HepG2 (cell line): ENCODE results near the gene METRN. TPM values are rescaled to one million over a fixed set of nuclear protein-coding genes. Genes with fewer than 3 reads are reported as not detected.

ENCODE experiments used
- ATM ChIP-seq: fragments of 450-650 bp; IDR thresholded peaks from 2 replicates; pipeline ENCODE4 v1.7.1; 2017; ENCODE audit warnings: mild to moderate bottlenecking, borderline replicate concordance
- CBX2 ChIP-seq, 2 experiments: fragments of 200-600 bp in 1 of 2; sonication (generic); formaldehyde crosslinking in 1 of 2; IDR thresholded peaks; 2 replicates each; pipeline versions ENCODE4 v1.7.0 to v1.8.1; 2018 to 2022; ENCODE audit warnings: low read depth in 2 of 2, low read length in 1 of 2, mild to moderate bottlenecking in 1 of 2, missing genetic modification reagents in 1 of 2
- GLI4 ChIP-seq: sonication (generic); formaldehyde crosslinking; IDR thresholded peaks from 2 replicates; pipeline ENCODE4 v1.5.1; 2020; ENCODE audit warnings: missing genetic modification reagents, mild to moderate bottlenecking, moderate library complexity, borderline replicate concordance
- HNRNPUL1 ChIP-seq: fragments of 200-400 bp; formaldehyde crosslinking; IDR thresholded peaks from 2 replicates; pipeline ENCODE4 v1.6.1; 2017; ENCODE audit warnings: low read depth, mild to moderate bottlenecking, low read length, moderate library complexity
- KDM1A ChIP-seq: IDR thresholded peaks from 2 replicates; pipeline ENCODE4 v1.6.1; 2016; ENCODE audit warnings: missing compliant biosample characterization
- MAZ ChIP-seq, 2 experiments: sonication (generic) in 1 of 2; formaldehyde crosslinking in 1 of 2; IDR thresholded peaks; 2 replicates each; pipeline versions ENCODE4 v1.5.0 to v1.6.1; 2012 to 2020; ENCODE audit warnings: low read depth in 2 of 2, mild to moderate bottlenecking in 2 of 2, borderline replicate concordance in 1 of 2, improper control_type of control experiment in 1 of 2, low read length in 1 of 2, missing genetic modification reagents in 1 of 2, moderate library complexity in 1 of 2
- MTA3 ChIP-seq: sonication (generic); formaldehyde crosslinking; IDR thresholded peaks from 2 replicates; pipeline ENCODE4 v1.4.0; 2020; ENCODE audit warnings: missing genetic modification reagents
- SKI ChIP-seq: fragments of 450-650 bp; IDR thresholded peaks from one replicate; pipeline ENCODE4 v1.6.1; 2018; ENCODE audit warnings: mild to moderate bottlenecking; ENCODE audit not compliant: partially characterized antibody
- YY1 ChIP-seq: IDR thresholded peaks from 2 replicates; pipeline ENCODE4 v1.6.1; 2011; ENCODE audit warnings: low read length, low read depth, moderate library complexity, mild to moderate bottlenecking; ENCODE audit not compliant: insufficient read depth, insufficient replicate concordance
- ZNF317 ChIP-seq: sonication (generic); formaldehyde crosslinking; IDR thresholded peaks from 2 replicates; pipeline ENCODE4 v1.5.0; 2020; ENCODE audit warnings: mild to moderate bottlenecking, missing genetic modification reagents
- ZNF430 ChIP-seq: sonication (generic); formaldehyde crosslinking; IDR thresholded peaks from 2 replicates; pipeline ENCODE4 v1.9.0; 2021; ENCODE audit warnings: mild to moderate bottlenecking, missing genetic modification reagents
- ZNF547 ChIP-seq: sonication (generic); formaldehyde crosslinking; IDR thresholded peaks from 2 replicates; pipeline ENCODE4 v1.5.1; 2020; ENCODE audit warnings: mild to moderate bottlenecking, missing genetic modification reagents
- ZNF558 ChIP-seq: sonication (generic); formaldehyde crosslinking; IDR thresholded peaks from 2 replicates; pipeline ENCODE4 v1.9.0; 2022; ENCODE audit warnings: mild to moderate bottlenecking, missing genetic modification reagents, borderline replicate concordance
- ZSCAN30 ChIP-seq: sonication (generic); formaldehyde crosslinking; IDR thresholded peaks from 2 replicates; pipeline ENCODE4 v1.5.0; 2020; ENCODE audit warnings: mild to moderate bottlenecking, missing genetic modification reagents
- polyA plus RNA-seq, 8 experiments: library from polyadenylated mRNA; depleted of rRNA in 3 of 8; stranded (reverse) in 7 of 8; unstranded in 1 of 8; fragments of >200 nt; fragmentation: Illumina TruSeq in 4 of 8; extraction: Trizol in 4 of 8; gene quantifications; 2 replicates each; pipeline versions ENCODE4 v1.2.1 to v1.2.3, GENCODE V29; 2011 to 2016; ENCODE audit warnings: low read depth in 4 of 8, missing spikeins in 1 of 8, mixed read lengths in 1 of 8; ENCODE audit not compliant: insufficient read depth in 1 of 8
- total RNA-seq, 5 experiments: library from RNA; depleted of rRNA; stranded (reverse); fragments of >200 nt; fragmentation: Illumina TruSeq; extraction: Trizol; gene quantifications; 2 replicates each; pipeline ENCODE4 v1.2.3, GENCODE V29; 2016; ENCODE audit warnings: low read depth in 1 of 5
- TF ChIP-seq, protein P1 (sequence below), 2 experiments: sonication (generic) in 1 of 2; formaldehyde crosslinking in 1 of 2; IDR thresholded peaks; 2 replicates each; pipeline versions ENCODE4 v1.6.1 to v1.9.0; 2014 to 2022; ENCODE audit warnings: antibody characterized with exemption in 1 of 2, borderline replicate concordance in 1 of 2, inconsistent platforms in 1 of 2, low read depth in 1 of 2, missing genetic modification reagents in 1 of 2
- TF ChIP-seq, protein P2 (sequence below): sonication (generic); formaldehyde crosslinking; IDR thresholded peaks from 2 replicates; pipeline ENCODE4 v1.5.1; 2020; ENCODE audit warnings: missing genetic modification reagents, mild to moderate bottlenecking, borderline replicate concordance
- TF ChIP-seq, protein P3 (sequence below): sonication (generic); formaldehyde crosslinking; IDR thresholded peaks from 2 replicates; pipeline ENCODE4 v1.4.0; 2020; ENCODE audit warnings: missing genetic modification reagents, borderline replicate concordance

Gene METRN
- total and polyA plus RNA-seq, 2 of the 13 experiments (the other 11 are each of a cell fraction or from before 2014, with no cell fraction given), result 25.5 to 46.1 TPM

DNA sequence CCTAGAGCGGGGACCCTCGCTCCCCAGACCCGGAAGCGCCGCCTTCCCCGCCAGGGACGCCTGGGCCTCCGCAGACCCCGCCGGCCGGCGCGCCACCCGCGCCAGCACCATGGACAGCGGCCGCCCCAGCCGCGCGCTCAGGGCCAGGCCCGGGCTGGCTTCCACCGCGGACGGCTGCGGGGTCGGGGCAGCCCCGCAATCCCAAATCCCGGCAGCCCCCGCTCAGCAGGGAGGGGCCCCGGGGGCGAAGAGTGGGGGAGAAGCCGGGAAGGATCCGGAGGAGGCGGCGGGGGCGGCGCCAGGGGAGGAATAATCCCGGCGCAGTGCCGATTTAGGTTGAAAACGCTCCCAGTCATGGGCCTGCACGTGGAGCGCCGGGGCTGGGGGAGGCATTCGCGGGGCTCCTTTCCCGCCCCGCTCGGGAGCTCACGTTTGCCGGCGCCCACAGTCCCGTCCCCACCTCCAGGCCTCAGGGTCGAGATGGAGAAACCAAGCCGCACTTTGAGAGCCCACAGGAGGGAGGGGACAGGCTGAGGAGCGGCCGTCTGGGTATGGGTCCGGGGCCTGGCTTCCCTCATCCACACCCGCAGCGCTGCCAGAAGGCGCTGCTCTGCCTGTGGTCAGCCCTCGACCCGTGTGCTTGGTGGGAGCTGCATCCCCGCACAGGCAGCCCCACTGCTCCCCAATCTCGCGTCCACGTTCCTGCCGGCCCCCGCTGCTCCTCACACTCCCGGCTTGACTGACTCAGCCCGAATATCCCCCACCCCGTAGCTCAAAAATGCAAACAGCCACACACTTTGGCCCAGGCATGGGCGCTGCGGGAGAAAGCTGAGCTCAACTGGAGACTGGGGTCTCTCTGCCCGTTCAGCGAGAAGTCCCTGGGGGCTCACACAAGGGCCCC lies 14.0 kb upstream of the METRN start (continued):
- TF ChIP-seq ZNF547 (CRISPR knock-in tag) (peak; percentile 76; the same call in 1 of the 2 replicates), ZNF558 (CRISPR knock-in tag) (peak; percentile 88; the same call in 1 of the 2 replicates), ZSCAN30 (CRISPR knock-in tag) (no peak), ZNF317 (CRISPR knock-in tag) (no peak), MAZ (IDR thresholded peaks at IDR 0.05; ENCODE audit: borderline replicate concordance, low read depth, low read length) (no peak), MAZ (CRISPR knock-in tag; IDR thresholded peaks at IDR 0.05; ENCODE audit: low read depth) (peak; percentile 61), SKI (no peak), HNRNPUL1 (no peak), CBX2 (IDR thresholded peaks at IDR 0.05; ENCODE audit: low read depth, low read length) (no peak), CBX2 (CRISPR knock-in tag; IDR thresholded peaks at IDR 0.05; ENCODE audit: low read depth) (no peak), ATM (no peak), MTA3 (no peak), ZNF430 (no peak), KDM1A (CRISPR knock-in tag) (no peak), GLI4 (CRISPR knock-in tag) (peak; percentile 83; the same call in 1 of the 2 replicates), YY1 (no peak)
- TF ChIP-seq, protein P1, sequence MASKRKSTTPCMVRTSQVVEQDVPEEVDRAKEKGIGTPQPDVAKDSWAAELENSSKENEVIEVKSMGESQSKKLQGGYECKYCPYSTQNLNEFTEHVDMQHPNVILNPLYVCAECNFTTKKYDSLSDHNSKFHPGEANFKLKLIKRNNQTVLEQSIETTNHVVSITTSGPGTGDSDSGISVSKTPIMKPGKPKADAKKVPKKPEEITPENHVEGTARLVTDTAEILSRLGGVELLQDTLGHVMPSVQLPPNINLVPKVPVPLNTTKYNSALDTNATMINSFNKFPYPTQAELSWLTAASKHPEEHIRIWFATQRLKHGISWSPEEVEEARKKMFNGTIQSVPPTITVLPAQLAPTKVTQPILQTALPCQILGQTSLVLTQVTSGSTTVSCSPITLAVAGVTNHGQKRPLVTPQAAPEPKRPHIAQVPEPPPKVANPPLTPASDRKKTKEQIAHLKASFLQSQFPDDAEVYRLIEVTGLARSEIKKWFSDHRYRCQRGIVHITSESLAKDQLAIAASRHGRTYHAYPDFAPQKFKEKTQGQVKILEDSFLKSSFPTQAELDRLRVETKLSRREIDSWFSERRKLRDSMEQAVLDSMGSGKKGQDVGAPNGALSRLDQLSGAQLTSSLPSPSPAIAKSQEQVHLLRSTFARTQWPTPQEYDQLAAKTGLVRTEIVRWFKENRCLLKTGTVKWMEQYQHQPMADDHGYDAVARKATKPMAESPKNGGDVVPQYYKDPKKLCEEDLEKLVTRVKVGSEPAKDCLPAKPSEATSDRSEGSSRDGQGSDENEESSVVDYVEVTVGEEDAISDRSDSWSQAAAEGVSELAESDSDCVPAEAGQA (IDR thresholded peaks at IDR 0.05; ENCODE audit: low read depth), result no peak
- TF ChIP-seq, protein P1 (CRISPR knock-in tag; IDR thresholded peaks at IDR 0.05; ENCODE audit: borderline replicate concordance), result peak; percentile 91; the same call in 1 of the 2 replicates
- TF ChIP-seq, protein P2, sequence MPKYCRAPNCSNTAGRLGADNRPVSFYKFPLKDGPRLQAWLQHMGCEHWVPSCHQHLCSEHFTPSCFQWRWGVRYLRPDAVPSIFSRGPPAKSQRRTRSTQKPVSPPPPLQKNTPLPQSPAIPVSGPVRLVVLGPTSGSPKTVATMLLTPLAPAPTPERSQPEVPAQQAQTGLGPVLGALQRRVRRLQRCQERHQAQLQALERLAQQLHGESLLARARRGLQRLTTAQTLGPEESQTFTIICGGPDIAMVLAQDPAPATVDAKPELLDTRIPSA (CRISPR knock-in tag), result no peak
- TF ChIP-seq, protein P3, sequence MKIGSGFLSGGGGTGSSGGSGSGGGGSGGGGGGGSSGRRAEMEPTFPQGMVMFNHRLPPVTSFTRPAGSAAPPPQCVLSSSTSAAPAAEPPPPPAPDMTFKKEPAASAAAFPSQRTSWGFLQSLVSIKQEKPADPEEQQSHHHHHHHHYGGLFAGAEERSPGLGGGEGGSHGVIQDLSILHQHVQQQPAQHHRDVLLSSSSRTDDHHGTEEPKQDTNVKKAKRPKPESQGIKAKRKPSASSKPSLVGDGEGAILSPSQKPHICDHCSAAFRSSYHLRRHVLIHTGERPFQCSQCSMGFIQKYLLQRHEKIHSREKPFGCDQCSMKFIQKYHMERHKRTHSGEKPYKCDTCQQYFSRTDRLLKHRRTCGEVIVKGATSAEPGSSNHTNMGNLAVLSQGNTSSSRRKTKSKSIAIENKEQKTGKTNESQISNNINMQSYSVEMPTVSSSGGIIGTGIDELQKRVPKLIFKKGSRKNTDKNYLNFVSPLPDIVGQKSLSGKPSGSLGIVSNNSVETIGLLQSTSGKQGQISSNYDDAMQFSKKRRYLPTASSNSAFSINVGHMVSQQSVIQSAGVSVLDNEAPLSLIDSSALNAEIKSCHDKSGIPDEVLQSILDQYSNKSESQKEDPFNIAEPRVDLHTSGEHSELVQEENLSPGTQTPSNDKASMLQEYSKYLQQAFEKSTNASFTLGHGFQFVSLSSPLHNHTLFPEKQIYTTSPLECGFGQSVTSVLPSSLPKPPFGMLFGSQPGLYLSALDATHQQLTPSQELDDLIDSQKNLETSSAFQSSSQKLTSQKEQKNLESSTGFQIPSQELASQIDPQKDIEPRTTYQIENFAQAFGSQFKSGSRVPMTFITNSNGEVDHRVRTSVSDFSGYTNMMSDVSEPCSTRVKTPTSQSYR (CRISPR knock-in tag), result peak; percentile 47; the same call in 1 of the 2 replicates
